AML-193 (cell line): ENCODE data around the gene USP17L26.
"Not testable (repeated sequence)": the region's sequence is repeated elsewhere in the genome, so short reads cannot be mapped to it uniquely, and the experiment has no call there.

ENCODE experiments used
- DNase-seq, 2 experiments: peaks; one replicate each; lab custom pipeline; 2025; lab: John Stamatoyannopoulos, UW

The USP17L26 gene

GRCh38 chr4:9334358-9334757 lies at the start of gene USP17L26:
Gene USP17L26, plus strand, starts transcription at chr4:9334658. Its CDS starts 0 bp downstream, at chr4:9334658.
- DNase-seq = not testable (repeated sequence)

GRCh38 chr4:9324191-9324590 lies 10.3 kb upstream of the USP17L26 start:
- DNase-seq = not testable (repeated sequence)

GRCh38 chr4:9324865-9325264 lies 9.6 kb upstream of the USP17L26 start, which contains the start of gene USP17L24:
Gene USP17L24, plus strand, starts transcription at chr4:9325165. Its CDS starts 0 bp downstream, at chr4:9325165.
- not testable (repeated sequence) for DNase-seq

- DNase-seq = not testable (repeated sequence)
Observed at GRCh38 chr4:9329611-9330010, 4.8 kb upstream of the USP17L26 start, which contains the start of gene USP17L25. Gene USP17L25, plus strand, starts transcription at chr4:9329911. Its CDS starts 0 bp downstream, at chr4:9329911.

- not testable (repeated sequence) for DNase-seq
Observed at GRCh38 chr4:9339103-9339502, 4.6 kb downstream of the USP17L26 start, which contains the start of gene USP17L5. Gene USP17L5, plus strand, starts transcription at chr4:9339403. Its CDS starts 0 bp downstream, at chr4:9339403.

- not testable (repeated sequence) for DNase-seq
Observed at GRCh38 chr4:9343848-9344247, 9.4 kb downstream of the USP17L26 start, which contains the start of gene USP17L27. Gene USP17L27, plus strand, starts transcription at chr4:9344148. Its CDS starts 0 bp downstream, at chr4:9344148.

GRCh38 chr4:9348593-9348992 lies 14.1 kb downstream of the USP17L26 start, which contains the start of gene USP17L28:
Gene USP17L28, plus strand, starts transcription at chr4:9348893. Its CDS starts 0 bp downstream, at chr4:9348893.
- not testable (repeated sequence) for DNase-seq

GRCh38 chr4:9350866-9351265 lies 16.4 kb downstream of the USP17L26 start:
- not testable (repeated sequence) for DNase-seq

GRCh38 chr4:9353338-9353737 lies 18.9 kb downstream of the USP17L26 start, which contains the start of gene USP17L29:
Gene USP17L29, plus strand, starts transcription at chr4:9353638. Its CDS starts 0 bp downstream, at chr4:9353638.
- not testable (repeated sequence) for DNase-seq

- not testable (repeated sequence) for DNase-seq
Observed at GRCh38 chr4:9362829-9363228, 28.4 kb downstream of the USP17L26 start, which contains the start of gene USP17L30. Gene USP17L30, plus strand, starts transcription at chr4:9363129. Its CDS starts 0 bp downstream, at chr4:9363129.

GRCh38 chr4:9379881-9380280 lies 45.4 kb downstream of the USP17L26 start:
- DNase-seq = not testable (repeated sequence)

- DNase-seq = not testable (repeated sequence)
Observed at GRCh38 chr4:9381012-9381534, 46.6 kb downstream of the USP17L26 start.

GRCh38 chr4:9384126-9384525 lies 49.7 kb downstream of the USP17L26 start:
- no peak for DNase-seq
